HEK293 (cell line): ENCODE data around the gene ANXA8.

Source experiments
- CTCF ChIA-PET: fragments of 350-600 bp; formaldehyde crosslinking; extraction: SDS; loops from one replicate; lab custom pipeline; 2021; ENCODE audit warnings: antibody characterized with exemption; lab: Yijun Ruan, JAX
- POLR2A ChIA-PET: fragments of 300-600 bp; formaldehyde crosslinking; extraction: SDS; loops from one replicate; lab custom pipeline; 2020; ENCODE audit warnings: antibody characterized with exemption, inconsistent platforms; lab: Yijun Ruan, JAX
- H3K27ac ChIP-seq: fragments of 200-500 bp; sonication (Bioruptor generic); 2 replicates; pipeline ENCODE4 v1.5.1; 2014; ENCODE audit warnings: low read depth, low read length, control low read depth, inconsistent platforms; ENCODE audit errors: extremely low read depth
- H3K36me3 ChIP-seq, 2 experiments: fragments of 200-500 bp in 1 of 2; sonication (Bioruptor generic) in 1 of 2; 1 replicate in 1 of 2; 2 replicates in 1 of 2; pipeline ENCODE4 v1.5.1; 2014 to 2017; ENCODE audit warnings: inconsistent platforms in 2 of 2, low read length in 2 of 2; ENCODE audit not compliant: control insufficient read depth in 2 of 2, insufficient read depth in 1 of 2
- H3K4me1 ChIP-seq: fragments of 200-500 bp; sonication (Bioruptor generic); 2 replicates; pipeline ENCODE4 v1.5.1; 2014; ENCODE audit warnings: mild to moderate bottlenecking, low read length, inconsistent platforms; ENCODE audit not compliant: control insufficient read depth, insufficient read depth
- H3K4me3 ChIP-seq: 2 replicates; pipeline ENCODE4 v1.5.1; 2011; ENCODE audit warnings: low read depth, mild to moderate bottlenecking, control low read depth, low read length, moderate library complexity
- H3K9me3 ChIP-seq: fragments of 200-500 bp; sonication (Bioruptor generic); 2 replicates; pipeline ENCODE4 v1.5.1; 2014; ENCODE audit warnings: low read depth, low read length, inconsistent platforms; ENCODE audit not compliant: control insufficient read depth, insufficient read depth
- GFI1B ChIP-seq: fragments of 450-650 bp; formaldehyde crosslinking; IDR thresholded peaks from 2 replicates; pipeline ENCODE4 v1.5.1; 2016; ENCODE audit warnings: missing biosample characterization, missing genetic modification characterization
- HOXC10 ChIP-seq: sonication (generic); formaldehyde crosslinking; IDR thresholded peaks from 2 replicates; pipeline ENCODE4 v1.8.1; 2023; ENCODE audit warnings: mild to moderate bottlenecking, missing genetic modification reagents
- KLF9 ChIP-seq: fragments of 450-650 bp; formaldehyde crosslinking; IDR thresholded peaks from 2 replicates; pipeline ENCODE4 v1.5.1; 2016; ENCODE audit warnings: missing biosample characterization, missing genetic modification characterization, low read depth
- REST ChIP-seq: fragments of 450-650 bp; formaldehyde crosslinking; IDR thresholded peaks from 2 replicates; pipeline ENCODE4 v1.5.1; 2016; ENCODE audit warnings: missing biosample characterization, missing genetic modification characterization
- SALL2 ChIP-seq: fragments of 450-650 bp; formaldehyde crosslinking; IDR thresholded peaks from 2 replicates; pipeline ENCODE4 v1.5.0; 2017; ENCODE audit warnings: missing biosample characterization, mild to moderate bottlenecking, missing genetic modification characterization, borderline replicate concordance
- SETDB1 ChIP-seq: IDR thresholded peaks from one replicate; pipeline ENCODE4 v1.6.1; 2017; ENCODE audit warnings: mild to moderate bottlenecking, low read length, moderate library complexity, mixed read lengths; ENCODE audit not compliant: insufficient read length
- TRIM28 ChIP-seq: IDR thresholded peaks from 2 replicates; pipeline ENCODE4 v1.6.1; 2011; ENCODE audit warnings: low read length, control low read depth, borderline replicate concordance
- ZFP3 ChIP-seq: fragments of 450-650 bp; formaldehyde crosslinking; IDR thresholded peaks from 2 replicates; pipeline ENCODE4 v1.5.1; 2016; ENCODE audit warnings: low read depth, missing biosample characterization, missing genetic modification characterization
- ZNF169 ChIP-seq: fragments of 450-650 bp; formaldehyde crosslinking; IDR thresholded peaks from 2 replicates; pipeline ENCODE4 v1.5.1; 2016; ENCODE audit warnings: missing biosample characterization, missing genetic modification characterization
- ZNF202 ChIP-seq: fragments of 450-650 bp; formaldehyde crosslinking; IDR thresholded peaks from 2 replicates; pipeline ENCODE4 v1.5.1; 2016; ENCODE audit warnings: missing biosample characterization, missing genetic modification characterization, borderline replicate concordance
- ZNF274 ChIP-seq, 2 experiments: fragments of 200-500 bp in 1 of 2; fragments of 450-650 bp in 1 of 2; sonication (Bioruptor generic) in 1 of 2; formaldehyde crosslinking in 1 of 2; IDR thresholded peaks; 2 replicates each; pipeline versions ENCODE4 v1.5.1 to v1.6.1; 2014 to 2016; ENCODE audit warnings: borderline replicate concordance in 1 of 2, inconsistent platforms in 1 of 2, low read length in 1 of 2, missing biosample characterization in 1 of 2, missing genetic modification characterization in 1 of 2
- ZNF324 ChIP-seq: fragments of 450-650 bp; formaldehyde crosslinking; IDR thresholded peaks from 2 replicates; pipeline ENCODE4 v1.5.1; 2016; ENCODE audit warnings: missing biosample characterization, missing genetic modification characterization
- ZNF341 ChIP-seq: fragments of 450-650 bp; formaldehyde crosslinking; IDR thresholded peaks from 2 replicates; pipeline ENCODE4; 2016; ENCODE audit warnings: low read depth, missing biosample characterization, missing genetic modification characterization
- ZNF560 ChIP-seq: fragments of 450-650 bp; formaldehyde crosslinking; IDR thresholded peaks from 2 replicates; pipeline ENCODE4 v1.5.1; 2017; ENCODE audit warnings: missing biosample characterization, missing genetic modification characterization, borderline replicate concordance
- ZNF596 ChIP-seq: fragments of 450-650 bp; IDR thresholded peaks from 2 replicates; pipeline ENCODE4 v1.5.0; 2018; ENCODE audit warnings: missing biosample characterization, mild to moderate bottlenecking, missing genetic modification characterization, moderate library complexity
- TF ChIP-seq, protein P1 (sequence below): fragments of 450-650 bp; IDR thresholded peaks from 2 replicates; pipeline ENCODE4 v1.5.1; 2018; ENCODE audit warnings: missing biosample characterization, mild to moderate bottlenecking, missing genetic modification characterization
- TF ChIP-seq, protein P2 (sequence below): fragments of 450-650 bp; formaldehyde crosslinking; IDR thresholded peaks from 2 replicates; pipeline ENCODE4 v1.5.1; 2016; ENCODE audit warnings: missing biosample characterization, missing genetic modification characterization, low read depth
- TF ChIP-seq, protein P3 (sequence below): fragments of 450-650 bp; IDR thresholded peaks from 2 replicates; pipeline ENCODE4 v1.5.1; 2018; ENCODE audit warnings: missing biosample characterization, missing genetic modification characterization
- TF ChIP-seq, protein P4 (sequence below): fragments of 450-650 bp; formaldehyde crosslinking; IDR thresholded peaks from 2 replicates; pipeline ENCODE4 v1.5.1; 2016; ENCODE audit warnings: missing biosample characterization, missing genetic modification characterization, low read depth
- TF ChIP-seq, protein P5 (sequence below): fragments of 450-650 bp; formaldehyde crosslinking; optimal IDR thresholded peaks from 2 replicates; pipeline ENCODE3; 2016; ENCODE audit warnings: missing biosample characterization, mild to moderate bottlenecking, missing genetic modification characterization
- TF ChIP-seq, protein P6 (sequence below): fragments of 450-650 bp; formaldehyde crosslinking; IDR thresholded peaks from 2 replicates; pipeline ENCODE4 v1.5.1; 2016; ENCODE audit warnings: missing biosample characterization, missing genetic modification characterization

ANXA8 gene

DNA sequence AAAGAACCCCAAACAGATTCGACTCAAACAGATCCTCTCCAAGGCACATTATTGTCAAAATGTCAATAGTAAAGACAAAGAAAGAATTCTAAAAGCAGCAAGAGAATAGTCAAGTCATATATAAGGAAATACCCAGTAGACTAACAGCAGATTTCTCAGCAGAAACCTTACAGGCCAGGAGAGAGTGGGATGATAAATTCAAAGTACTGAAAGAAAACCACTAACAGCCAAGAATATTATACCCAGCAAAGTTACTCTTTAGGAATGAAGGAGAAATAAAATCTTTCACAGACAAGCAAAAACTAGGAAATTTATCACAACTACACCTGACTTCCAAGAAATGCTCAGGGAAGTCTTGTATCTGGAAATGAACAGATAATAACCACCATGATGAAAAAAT is 38.2 kb downstream of the ANXA8 start:
- Histone ChIP-seq H3K4me1 (no peaks in the 10 kb centered on the region), H3K4me3 (no peak overlapping the region), H3K9me3 (no peaks in the 10 kb centered on the region), H3K27ac (no peak overlapping the region), H3K36me3 (no peaks in the 10 kb centered on the region)
- POLR2A ChIA-PET: no interaction called here
- TF ChIP-seq, protein P1, sequence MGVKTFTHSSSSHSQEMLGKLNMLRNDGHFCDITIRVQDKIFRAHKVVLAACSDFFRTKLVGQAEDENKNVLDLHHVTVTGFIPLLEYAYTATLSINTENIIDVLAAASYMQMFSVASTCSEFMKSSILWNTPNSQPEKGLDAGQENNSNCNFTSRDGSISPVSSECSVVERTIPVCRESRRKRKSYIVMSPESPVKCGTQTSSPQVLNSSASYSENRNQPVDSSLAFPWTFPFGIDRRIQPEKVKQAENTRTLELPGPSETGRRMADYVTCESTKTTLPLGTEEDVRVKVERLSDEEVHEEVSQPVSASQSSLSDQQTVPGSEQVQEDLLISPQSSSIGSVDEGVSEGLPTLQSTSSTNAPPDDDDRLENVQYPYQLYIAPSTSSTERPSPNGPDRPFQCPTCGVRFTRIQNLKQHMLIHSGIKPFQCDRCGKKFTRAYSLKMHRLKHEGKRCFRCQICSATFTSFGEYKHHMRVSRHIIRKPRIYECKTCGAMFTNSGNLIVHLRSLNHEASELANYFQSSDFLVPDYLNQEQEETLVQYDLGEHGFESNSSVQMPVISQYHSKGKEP (tag by site-specific recombination): no peak
- TF ChIP-seq, protein P2, sequence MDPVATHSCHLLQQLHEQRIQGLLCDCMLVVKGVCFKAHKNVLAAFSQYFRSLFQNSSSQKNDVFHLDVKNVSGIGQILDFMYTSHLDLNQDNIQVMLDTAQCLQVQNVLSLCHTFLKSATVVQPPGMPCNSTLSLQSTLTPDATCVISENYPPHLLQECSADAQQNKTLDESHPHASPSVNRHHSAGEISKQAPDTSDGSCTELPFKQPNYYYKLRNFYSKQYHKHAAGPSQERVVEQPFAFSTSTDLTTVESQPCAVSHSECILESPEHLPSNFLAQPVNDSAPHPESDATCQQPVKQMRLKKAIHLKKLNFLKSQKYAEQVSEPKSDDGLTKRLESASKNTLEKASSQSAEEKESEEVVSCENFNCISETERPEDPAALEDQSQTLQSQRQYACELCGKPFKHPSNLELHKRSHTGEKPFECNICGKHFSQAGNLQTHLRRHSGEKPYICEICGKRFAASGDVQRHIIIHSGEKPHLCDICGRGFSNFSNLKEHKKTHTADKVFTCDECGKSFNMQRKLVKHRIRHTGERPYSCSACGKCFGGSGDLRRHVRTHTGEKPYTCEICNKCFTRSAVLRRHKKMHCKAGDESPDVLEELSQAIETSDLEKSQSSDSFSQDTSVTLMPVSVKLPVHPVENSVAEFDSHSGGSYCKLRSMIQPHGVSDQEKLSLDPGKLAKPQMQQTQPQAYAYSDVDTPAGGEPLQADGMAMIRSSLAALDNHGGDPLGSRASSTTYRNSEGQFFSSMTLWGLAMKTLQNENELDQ (tag by site-specific recombination): no peak
- TF ChIP-seq SETDB1 (peak; percentile 97), ZNF169 (tag by site-specific recombination) (no peak), TRIM28 (peak; percentile 31; the same call in 1 of the 2 replicates), HOXC10 (CRISPR knock-in tag) (no peak)
- TF ChIP-seq, protein P3, sequence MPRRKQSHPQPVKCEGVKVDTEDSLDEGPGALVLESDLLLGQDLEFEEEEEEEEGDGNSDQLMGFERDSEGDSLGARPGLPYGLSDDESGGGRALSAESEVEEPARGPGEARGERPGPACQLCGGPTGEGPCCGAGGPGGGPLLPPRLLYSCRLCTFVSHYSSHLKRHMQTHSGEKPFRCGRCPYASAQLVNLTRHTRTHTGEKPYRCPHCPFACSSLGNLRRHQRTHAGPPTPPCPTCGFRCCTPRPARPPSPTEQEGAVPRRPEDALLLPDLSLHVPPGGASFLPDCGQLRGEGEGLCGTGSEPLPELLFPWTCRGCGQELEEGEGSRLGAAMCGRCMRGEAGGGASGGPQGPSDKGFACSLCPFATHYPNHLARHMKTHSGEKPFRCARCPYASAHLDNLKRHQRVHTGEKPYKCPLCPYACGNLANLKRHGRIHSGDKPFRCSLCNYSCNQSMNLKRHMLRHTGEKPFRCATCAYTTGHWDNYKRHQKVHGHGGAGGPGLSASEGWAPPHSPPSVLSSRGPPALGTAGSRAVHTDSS (tag by site-specific recombination): no peak
- CTCF ChIA-PET: no interaction called here

DNA sequence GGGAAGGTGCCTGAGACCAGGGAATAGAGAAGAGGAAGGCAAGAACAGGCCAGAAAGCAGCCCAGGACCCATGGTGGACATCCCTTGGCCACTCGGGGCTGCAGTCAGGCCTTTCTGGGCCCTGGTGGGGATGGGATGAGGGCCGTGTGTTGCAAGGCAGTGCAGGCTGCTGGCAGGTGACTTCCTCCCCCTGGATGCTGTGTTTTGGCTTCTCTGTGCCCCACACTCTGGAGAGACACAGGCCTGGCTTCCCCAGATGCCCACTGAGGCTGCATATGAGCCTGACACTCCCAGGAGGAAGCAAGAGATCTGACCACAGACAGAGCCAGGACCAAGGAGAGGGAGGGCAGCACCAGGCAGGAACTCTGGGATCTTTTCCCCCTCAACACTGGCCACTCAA is 39.9 kb downstream of the ANXA8 start:
- POLR2A ChIA-PET: no interaction called here
- no peak overlapping the region for H3K4me3 ChIP-seq
- H3K27ac ChIP-seq: no peak overlapping the region
- CTCF ChIA-PET: no interaction called here
- H3K9me3 ChIP-seq: no peaks in the 10 kb centered on the region
- no peaks in the 10 kb centered on the region for H3K4me1 ChIP-seq
- no peaks in the 10 kb centered on the region for H3K36me3 ChIP-seq
- TF ChIP-seq ZNF274 (IDR thresholded peaks at IDR 0.05; ENCODE audit: low read length): no peak
- no peak for TF ChIP-seq ZNF274 (tag by site-specific recombination; IDR thresholded peaks at IDR 0.05; ENCODE audit: borderline replicate concordance)
- no peak for TF ChIP-seq ZNF341
- no peak for TF ChIP-seq SALL2 (tag by site-specific recombination)
- TF ChIP-seq GFI1B (tag by site-specific recombination): no peak
- no peak for TF ChIP-seq ZNF560 (tag by site-specific recombination)
- no peak for TF ChIP-seq ZFP3 (tag by site-specific recombination)
- TF ChIP-seq ZNF324 (tag by site-specific recombination): no peak
- TF ChIP-seq, protein P4, sequence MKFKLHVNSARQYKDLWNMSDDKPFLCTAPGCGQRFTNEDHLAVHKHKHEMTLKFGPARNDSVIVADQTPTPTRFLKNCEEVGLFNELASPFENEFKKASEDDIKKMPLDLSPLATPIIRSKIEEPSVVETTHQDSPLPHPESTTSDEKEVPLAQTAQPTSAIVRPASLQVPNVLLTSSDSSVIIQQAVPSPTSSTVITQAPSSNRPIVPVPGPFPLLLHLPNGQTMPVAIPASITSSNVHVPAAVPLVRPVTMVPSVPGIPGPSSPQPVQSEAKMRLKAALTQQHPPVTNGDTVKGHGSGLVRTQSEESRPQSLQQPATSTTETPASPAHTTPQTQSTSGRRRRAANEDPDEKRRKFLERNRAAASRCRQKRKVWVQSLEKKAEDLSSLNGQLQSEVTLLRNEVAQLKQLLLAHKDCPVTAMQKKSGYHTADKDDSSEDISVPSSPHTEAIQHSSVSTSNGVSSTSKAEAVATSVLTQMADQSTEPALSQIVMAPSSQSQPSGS: no peak
- TF ChIP-seq, protein P5, sequence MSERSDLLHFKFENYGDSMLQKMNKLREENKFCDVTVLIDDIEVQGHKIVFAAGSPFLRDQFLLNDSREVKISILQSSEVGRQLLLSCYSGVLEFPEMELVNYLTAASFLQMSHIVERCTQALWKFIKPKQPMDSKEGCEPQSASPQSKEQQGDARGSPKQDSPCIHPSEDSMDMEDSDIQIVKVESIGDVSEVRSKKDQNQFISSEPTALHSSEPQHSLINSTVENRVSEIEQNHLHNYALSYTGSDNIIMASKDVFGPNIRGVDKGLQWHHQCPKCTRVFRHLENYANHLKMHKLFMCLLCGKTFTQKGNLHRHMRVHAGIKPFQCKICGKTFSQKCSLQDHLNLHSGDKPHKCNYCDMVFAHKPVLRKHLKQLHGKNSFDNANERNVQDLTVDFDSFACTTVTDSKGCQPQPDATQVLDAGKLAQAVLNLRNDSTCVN (tag by site-specific recombination): no peak
- TF ChIP-seq, protein P6, sequence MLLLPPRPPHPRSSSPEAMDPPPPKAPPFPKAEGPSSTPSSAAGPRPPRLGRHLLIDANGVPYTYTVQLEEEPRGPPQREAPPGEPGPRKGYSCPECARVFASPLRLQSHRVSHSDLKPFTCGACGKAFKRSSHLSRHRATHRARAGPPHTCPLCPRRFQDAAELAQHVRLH (tag by site-specific recombination): no peak
- TF ChIP-seq KLF9 (tag by site-specific recombination): no peak
- TF ChIP-seq REST (tag by site-specific recombination): no peak
- TF ChIP-seq ZNF202 (tag by site-specific recombination): no peak
- TF ChIP-seq ZNF596: no peak
